ENCODE results near the gene EEF1AKMT2. TPM values are rescaled to one million over a fixed set of nuclear protein-coding genes. Genes with fewer than 3 reads are reported as not detected.

The EEF1AKMT2 gene
- 15.4 and 20.6 TPM in 2 replicates for total RNA-seq

GRCh38 chr10:124791547-124792348, at the start of gene EEF1AKMT2:
Gene EEF1AKMT2 (minus strand): TSS chr10:124791887. CDS start chr10:124791833, 54 bp downstream.

GRCh38 chr10:124744102-124745050, 47.3 kb downstream of the EEF1AKMT2 start, which contains the start of gene FAM53B:
Gene FAM53B (minus strand): TSS chr10:124744378. CDS start chr10:124706713, 37,665 bp downstream.

Other genes starting within 250 kb of the EEF1AKMT2 start
- 26.0 and 59.4 TPM in 2 replicates for gene FAM53B, start 47.5 kb downstream of the EEF1AKMT2 start, total RNA-seq
- 17.8 and 18.9 TPM in 2 replicates for gene ABRAXAS2, start 9.9 kb upstream of the EEF1AKMT2 start, total RNA-seq
- 33.5 and 40.7 TPM in 2 replicates for gene ZRANB1, start 150.2 kb upstream of the EEF1AKMT2 start, total RNA-seq